ENCODE data around the gene ITPK1. TPM values are rescaled to one million over a fixed set of nuclear protein-coding genes. Genes with fewer than 3 reads are reported as not detected.

The ITPK1 gene
- total RNA-seq, 1 donor from 2014 or later, result 32.8 TPM

DNA sequence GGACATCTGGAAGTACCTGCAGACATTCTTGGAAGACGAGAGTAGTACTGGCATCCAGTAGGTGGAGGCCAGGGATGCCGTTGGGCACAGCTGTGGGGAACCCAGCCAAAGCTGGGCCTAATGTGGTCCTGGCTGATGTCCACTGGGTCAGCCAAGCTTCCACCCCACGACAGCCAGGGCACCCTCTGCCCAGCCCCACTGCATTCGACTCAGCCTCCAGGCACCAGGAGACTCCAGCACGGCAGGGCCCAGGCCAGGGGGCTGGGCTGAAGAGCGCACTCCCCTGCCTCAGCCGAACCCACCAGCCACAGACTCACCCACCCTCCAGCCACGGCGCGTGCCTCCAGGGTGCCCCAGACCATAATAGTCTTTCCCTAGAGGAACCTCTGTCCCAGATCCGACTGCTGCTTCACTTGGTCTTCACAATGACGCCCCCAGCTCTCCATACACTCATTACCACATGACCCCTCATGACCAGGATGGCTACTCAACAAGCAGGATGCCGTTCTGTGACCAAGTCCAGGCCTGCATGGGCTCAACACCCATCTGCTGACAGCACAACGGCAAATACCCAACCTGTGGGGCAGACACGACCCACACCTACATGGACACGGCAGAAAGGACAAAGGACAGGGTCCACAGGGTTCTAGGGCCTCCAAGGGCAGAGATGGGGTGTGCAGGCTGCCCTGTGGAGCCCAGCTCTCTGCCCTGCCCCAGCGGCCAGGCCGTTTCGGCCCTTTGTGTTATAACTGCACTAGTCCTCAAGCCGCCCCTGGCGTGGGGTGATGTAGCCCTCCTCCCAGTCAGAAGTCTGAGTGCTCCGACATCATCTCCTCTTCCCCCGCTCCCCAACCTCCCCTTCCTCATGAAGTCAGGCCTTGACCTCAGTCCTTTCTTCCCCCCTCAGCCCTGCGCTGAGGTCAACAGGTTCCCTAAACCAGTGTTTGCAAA, 22.8 kb downstream of the ITPK1 start:
- DNase-seq (ENCODE audit: extremely low spot score, unreplicated experiment), result no peak
- TF ChIP-seq, protein P1, sequence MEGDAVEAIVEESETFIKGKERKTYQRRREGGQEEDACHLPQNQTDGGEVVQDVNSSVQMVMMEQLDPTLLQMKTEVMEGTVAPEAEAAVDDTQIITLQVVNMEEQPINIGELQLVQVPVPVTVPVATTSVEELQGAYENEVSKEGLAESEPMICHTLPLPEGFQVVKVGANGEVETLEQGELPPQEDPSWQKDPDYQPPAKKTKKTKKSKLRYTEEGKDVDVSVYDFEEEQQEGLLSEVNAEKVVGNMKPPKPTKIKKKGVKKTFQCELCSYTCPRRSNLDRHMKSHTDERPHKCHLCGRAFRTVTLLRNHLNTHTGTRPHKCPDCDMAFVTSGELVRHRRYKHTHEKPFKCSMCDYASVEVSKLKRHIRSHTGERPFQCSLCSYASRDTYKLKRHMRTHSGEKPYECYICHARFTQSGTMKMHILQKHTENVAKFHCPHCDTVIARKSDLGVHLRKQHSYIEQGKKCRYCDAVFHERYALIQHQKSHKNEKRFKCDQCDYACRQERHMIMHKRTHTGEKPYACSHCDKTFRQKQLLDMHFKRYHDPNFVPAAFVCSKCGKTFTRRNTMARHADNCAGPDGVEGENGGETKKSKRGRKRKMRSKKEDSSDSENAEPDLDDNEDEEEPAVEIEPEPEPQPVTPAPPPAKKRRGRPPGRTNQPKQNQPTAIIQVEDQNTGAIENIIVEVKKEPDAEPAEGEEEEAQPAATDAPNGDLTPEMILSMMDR (IDR thresholded peaks at IDR 0.05), result no peak
- Mint-ChIP-seq H3K4me3 (ENCODE audit: unreplicated experiment) (no peak overlapping the region), H3K4me1 (ENCODE audit: unreplicated experiment) (peaks cover 26% of the 10 kb centered on the region), H3K27ac (ENCODE audit: unreplicated experiment) (no peak overlapping the region), H3K9me3 (ENCODE audit: unreplicated experiment) (no peaks in the 10 kb centered on the region), H3K36me3 (ENCODE audit: unreplicated experiment) (no peaks in the 10 kb centered on the region), H3K27me3 (ENCODE audit: unreplicated experiment) (no peaks in the 10 kb centered on the region)

DNA sequence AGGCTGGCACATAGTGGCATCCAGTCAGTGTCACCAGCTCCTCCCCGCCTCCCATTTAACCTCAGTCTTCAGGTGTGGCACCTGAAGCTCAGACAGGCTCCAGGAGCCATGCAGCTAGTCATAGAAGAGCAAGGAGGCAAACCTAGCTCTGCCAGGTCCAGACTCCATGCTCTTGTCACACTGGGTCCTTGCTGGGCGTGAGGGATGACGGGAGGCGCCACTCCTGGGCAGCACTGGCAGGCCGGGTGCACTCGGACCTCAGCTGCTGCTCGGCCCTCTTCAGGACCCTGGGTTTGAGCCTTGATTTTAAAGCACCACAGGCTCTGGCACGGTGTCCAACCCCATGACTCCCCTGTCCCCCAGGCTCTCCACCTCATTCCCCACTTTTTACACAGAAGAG, 24.1 kb downstream of the ITPK1 start:
- Mint-ChIP-seq H3K27ac (ENCODE audit: unreplicated experiment) (peak overlapping the region; percentile 62), H3K27me3 (ENCODE audit: unreplicated experiment) (no peaks in the 10 kb centered on the region), H3K9me3 (ENCODE audit: unreplicated experiment) (no peaks in the 10 kb centered on the region), H3K4me1 (ENCODE audit: unreplicated experiment) (peaks cover 26% of the 10 kb centered on the region), H3K4me3 (ENCODE audit: unreplicated experiment) (no peak overlapping the region), H3K36me3 (ENCODE audit: unreplicated experiment) (no peaks in the 10 kb centered on the region)
- DNase-seq (ENCODE audit: extremely low spot score, unreplicated experiment), result no peak
- TF ChIP-seq, protein P1 (IDR thresholded peaks at IDR 0.05), result no peak

DNA sequence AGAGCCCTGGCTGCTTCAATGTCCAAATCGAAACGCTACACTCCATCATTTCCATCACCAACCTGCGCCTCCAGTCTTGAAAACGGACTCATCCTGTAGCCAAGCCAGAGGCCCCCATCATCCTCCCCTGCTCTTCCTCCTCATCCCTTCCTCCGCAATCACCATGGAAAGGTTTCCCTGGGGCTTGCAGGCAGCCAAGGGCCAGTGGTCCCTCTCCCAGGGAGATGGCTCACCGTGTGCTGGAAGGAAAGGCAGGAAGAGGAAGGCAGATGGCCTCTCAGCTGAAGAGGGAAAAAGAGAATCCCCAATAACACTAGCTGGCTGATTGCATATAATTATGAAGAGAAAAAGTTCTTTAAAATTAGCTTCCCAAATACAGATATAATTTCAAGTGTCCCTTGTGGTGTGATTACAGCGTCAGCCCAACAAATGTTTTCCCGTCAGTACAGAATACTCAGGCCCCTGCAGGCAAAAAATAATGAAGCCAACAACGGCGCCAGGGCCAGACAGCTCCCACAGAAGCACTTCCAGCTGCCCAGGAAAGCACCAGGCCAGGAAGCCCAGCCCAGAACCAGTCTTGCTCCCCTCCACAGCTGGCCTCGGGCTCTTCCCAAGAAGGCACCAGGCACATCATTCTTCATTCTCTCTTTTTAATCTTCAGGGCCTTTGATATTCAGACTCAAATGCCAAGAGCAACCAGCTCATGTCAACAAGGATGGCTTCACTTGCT, 24.7 kb downstream of the ITPK1 start:
- H3K4me3 Mint-ChIP-seq (ENCODE audit: unreplicated experiment), result no peak overlapping the region
- H3K36me3 Mint-ChIP-seq (ENCODE audit: unreplicated experiment), result no peaks in the 10 kb centered on the region
- no peaks in the 10 kb centered on the region for H3K27me3 Mint-ChIP-seq (ENCODE audit: unreplicated experiment)
- H3K4me1 Mint-ChIP-seq (ENCODE audit: unreplicated experiment), result peaks cover 33% of the 10 kb centered on the region
- no peak for DNase-seq (ENCODE audit: extremely low spot score, unreplicated experiment)
- H3K27ac Mint-ChIP-seq (ENCODE audit: unreplicated experiment), result peak overlapping the region; percentile 62
- H3K9me3 Mint-ChIP-seq (ENCODE audit: unreplicated experiment), result no peaks in the 10 kb centered on the region
- TF ChIP-seq, protein P1 (IDR thresholded peaks at IDR 0.05), result no peak

DNA sequence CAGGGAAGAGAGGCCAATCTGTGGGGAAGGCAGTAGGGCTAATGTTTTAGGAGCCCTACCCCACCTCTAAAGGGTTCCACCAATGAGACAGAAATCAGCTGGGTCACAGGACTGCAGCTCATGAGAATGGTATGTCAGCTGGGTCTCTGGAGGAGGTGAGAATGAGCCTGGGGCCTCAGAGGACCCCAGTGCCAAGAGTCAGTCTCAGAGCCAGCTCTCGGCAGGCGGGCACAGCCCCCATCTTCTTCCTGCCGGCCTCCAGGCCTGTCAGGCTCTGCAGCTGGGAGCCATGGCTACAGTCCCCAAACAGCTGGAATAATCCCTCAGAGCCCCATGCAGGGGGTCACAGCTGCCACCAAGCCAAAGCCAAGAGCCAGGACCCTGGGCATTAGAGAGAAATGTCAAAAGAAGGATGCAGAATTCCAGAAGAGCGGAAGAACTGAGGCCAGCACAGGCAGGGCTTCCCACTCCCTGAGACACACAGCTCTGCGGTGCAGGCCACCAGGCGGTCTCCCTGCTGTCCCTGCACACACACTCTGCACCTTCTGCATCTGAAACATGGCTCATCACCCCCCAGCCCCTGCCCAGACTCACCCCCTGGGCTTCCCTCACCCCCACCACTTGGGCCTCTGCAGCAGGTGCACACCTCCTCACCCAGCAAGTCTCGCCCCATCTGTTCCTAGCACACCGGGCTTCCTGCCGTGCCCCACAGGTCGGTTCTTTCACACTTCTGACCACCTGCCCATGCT, 26.0 kb downstream of the ITPK1 start:
- Mint-ChIP-seq H3K27ac (ENCODE audit: unreplicated experiment) (no peak overlapping the region), H3K9me3 (ENCODE audit: unreplicated experiment) (no peaks in the 10 kb centered on the region), H3K36me3 (ENCODE audit: unreplicated experiment) (no peaks in the 10 kb centered on the region), H3K27me3 (ENCODE audit: unreplicated experiment) (no peaks in the 10 kb centered on the region), H3K4me3 (ENCODE audit: unreplicated experiment) (no peak overlapping the region), H3K4me1 (ENCODE audit: unreplicated experiment) (peaks cover 40% of the 10 kb centered on the region)
- DNase-seq (ENCODE audit: extremely low spot score, unreplicated experiment), result no peak
- TF ChIP-seq, protein P1 (IDR thresholded peaks at IDR 0.05), result no peak
